Rectal smooth muscle tissue (tissue), 1 donor: ENCODE results near the gene XPC.
"Not testable (repeated sequence)": the region's sequence is repeated elsewhere in the genome, so short reads cannot be mapped to it uniquely, and the experiment has no call there.

ENCODE experiments used
- H3K27ac ChIP-seq: one replicate; pipeline ENCODE4 v1.7.0; 2013; ENCODE audit warnings: low read depth, low read length, inconsistent platforms
- H3K27me3 ChIP-seq: one replicate; pipeline ENCODE4 v1.7.0; 2013; ENCODE audit warnings: low read length; ENCODE audit not compliant: control insufficient read depth, insufficient read depth
- H3K36me3 ChIP-seq: one replicate; pipeline ENCODE4 v1.7.0; 2013; ENCODE audit warnings: low read length; ENCODE audit not compliant: control insufficient read depth, insufficient read depth
- H3K4me1 ChIP-seq: one replicate; pipeline ENCODE4 v1.7.0; 2013; ENCODE audit warnings: low read length; ENCODE audit not compliant: control insufficient read depth, insufficient read depth
- H3K4me3 ChIP-seq: one replicate; pipeline ENCODE4 v1.7.0; 2013; ENCODE audit warnings: low read length
- H3K9ac ChIP-seq: one replicate; pipeline ENCODE4 v1.7.0; 2013; ENCODE audit warnings: low read length

XPC gene

GRCh38 chr3:14178247-14179113 lies at the start of gene XPC, which contains the start of gene LSM3:
Gene XPC, minus strand, starts transcription at chr3:14178601. Its CDS starts 33 bp downstream, at chr3:14178568.
Gene LSM3, plus strand, starts transcription at chr3:14178817. Its CDS starts 44 bp downstream, at chr3:14178861.
- peak within 1 kb of the TSS; percentile 90 for H3K9ac ChIP-seq
- H3K4me1 ChIP-seq, result peaks cover 15% of the 10 kb centered on the region
- H3K27ac ChIP-seq, result peak within 1 kb of the TSS; percentile 93
- H3K36me3 ChIP-seq, result no peaks in the 10 kb centered on the region
- H3K4me3 ChIP-seq, result peak within 1 kb of the TSS; percentile 85
- no peaks in the 10 kb centered on the region for H3K27me3 ChIP-seq

GRCh38 chr3:14227856-14228255 lies 49.5 kb upstream of the XPC start:
- no peaks in the 10 kb centered on the region for H3K4me1 ChIP-seq
- no peak overlapping the region for H3K27ac ChIP-seq

GRCh38 chr3:14226351-14226750 lies 48.0 kb upstream of the XPC start:
- H3K9ac ChIP-seq, H3K4me3 ChIP-seq, H3K27ac ChIP-seq, H3K4me1 ChIP-seq, H3K27me3 ChIP-seq, H3K36me3 ChIP-seq: not testable (repeated sequence)

More at GRCh38 chr3:14227856-14228255, 49.5 kb upstream of the XPC start:
- Histone ChIP-seq H3K9ac (no peak overlapping the region), H3K4me3 (no peak overlapping the region), H3K36me3 (no peaks in the 10 kb centered on the region), H3K27me3 (no peaks in the 10 kb centered on the region)

GRCh38 chr3:14225421-14225820 lies 47.0 kb upstream of the XPC start:
- no peaks in the 10 kb centered on the region for H3K4me1 ChIP-seq
- H3K27me3 ChIP-seq, result no peaks in the 10 kb centered on the region
- no peak overlapping the region for H3K27ac ChIP-seq
- no peaks in the 10 kb centered on the region for H3K36me3 ChIP-seq
- no peak overlapping the region for H3K4me3 ChIP-seq
- no peak overlapping the region for H3K9ac ChIP-seq

- Histone ChIP-seq H3K27ac (no peak overlapping the region), H3K27me3 (no peaks in the 10 kb centered on the region), H3K4me1 (no peaks in the 10 kb centered on the region), H3K9ac (no peak overlapping the region), H3K36me3 (no peaks in the 10 kb centered on the region), H3K4me3 (no peak overlapping the region)
These were observed 46.5 kb upstream of the XPC start for GRCh38 chr3:14224895-14225294.

GRCh38 chr3:14223595-14223994 lies 45.2 kb upstream of the XPC start:
- Histone ChIP-seq H3K9ac (no peak overlapping the region), H3K4me1 (no peaks in the 10 kb centered on the region), H3K4me3 (no peak overlapping the region), H3K36me3 (no peaks in the 10 kb centered on the region), H3K27ac (no peak overlapping the region), H3K27me3 (no peaks in the 10 kb centered on the region)

GRCh38 chr3:14222900-14223594 lies 44.6 kb upstream of the XPC start:
- Histone ChIP-seq H3K27me3 (no peaks in the 10 kb centered on the region), H3K27ac (no peak overlapping the region), H3K36me3 (no peaks in the 10 kb centered on the region), H3K9ac (no peak overlapping the region), H3K4me1 (no peaks in the 10 kb centered on the region), H3K4me3 (no peak overlapping the region)

GRCh38 chr3:14222457-14222856 lies 44.1 kb upstream of the XPC start:
- no peaks in the 10 kb centered on the region for H3K27me3 ChIP-seq
- no peaks in the 10 kb centered on the region for H3K36me3 ChIP-seq
- H3K4me3 ChIP-seq, result no peak overlapping the region
- H3K9ac ChIP-seq, result no peak overlapping the region
- H3K27ac ChIP-seq, result no peak overlapping the region
- no peaks in the 10 kb centered on the region for H3K4me1 ChIP-seq

- no peaks in the 10 kb centered on the region for H3K4me1 ChIP-seq
- H3K4me3 ChIP-seq, result no peak overlapping the region
- H3K36me3 ChIP-seq, result no peaks in the 10 kb centered on the region
- H3K9ac ChIP-seq, result no peak overlapping the region
- no peak overlapping the region for H3K27ac ChIP-seq
- H3K27me3 ChIP-seq, result no peaks in the 10 kb centered on the region
These were observed 43.5 kb upstream of the XPC start for GRCh38 chr3:14221902-14222301.

GRCh38 chr3:14220933-14221332 lies 42.5 kb upstream of the XPC start:
- H3K27me3 ChIP-seq, result no peaks in the 10 kb centered on the region
- no peak overlapping the region for H3K27ac ChIP-seq
- H3K4me1 ChIP-seq, result no peaks in the 10 kb centered on the region
- no peaks in the 10 kb centered on the region for H3K36me3 ChIP-seq
- H3K4me3 ChIP-seq, result no peak overlapping the region
- no peak overlapping the region for H3K9ac ChIP-seq

- Histone ChIP-seq H3K36me3 (no peaks in the 10 kb centered on the region), H3K4me3 (no peak overlapping the region), H3K4me1 (no peaks in the 10 kb centered on the region), H3K9ac (no peak overlapping the region), H3K27me3 (no peaks in the 10 kb centered on the region), H3K27ac (no peak overlapping the region)
These were observed 40.0 kb upstream of the XPC start for GRCh38 chr3:14218355-14218754.

GRCh38 chr3:14216257-14217048 lies 38.1 kb upstream of the XPC start:
- H3K4me3 ChIP-seq, result no peak overlapping the region
- H3K27me3 ChIP-seq, result no peaks in the 10 kb centered on the region
- no peaks in the 10 kb centered on the region for H3K36me3 ChIP-seq
- H3K27ac ChIP-seq, result no peak overlapping the region
- H3K9ac ChIP-seq, result no peak overlapping the region
- no peaks in the 10 kb centered on the region for H3K4me1 ChIP-seq
